GM21390 (cell line): Measurements from ENCODE around the gene SYNJ2.

Experiments used
- ATAC-seq: cut with Tn5 transposase; IDR thresholded peaks from one replicate; pipeline ENCODE4 v1.9.1; 2021; ENCODE audit not compliant: unreplicated experiment

The SYNJ2 gene

GRCh38 chr6:157981132-157981394 lies 600 bp upstream of the SYNJ2 start:
- ATAC-seq = no peak

GRCh38 chr6:157982102-157982562 lies 469 bp downstream of the SYNJ2 start:
- ATAC-seq = peak; percentile 35

- ATAC-seq = no peak
Measured at GRCh38 chr6:157982563-157983405, 1.1 kb downstream of the SYNJ2 start.

DNA sequence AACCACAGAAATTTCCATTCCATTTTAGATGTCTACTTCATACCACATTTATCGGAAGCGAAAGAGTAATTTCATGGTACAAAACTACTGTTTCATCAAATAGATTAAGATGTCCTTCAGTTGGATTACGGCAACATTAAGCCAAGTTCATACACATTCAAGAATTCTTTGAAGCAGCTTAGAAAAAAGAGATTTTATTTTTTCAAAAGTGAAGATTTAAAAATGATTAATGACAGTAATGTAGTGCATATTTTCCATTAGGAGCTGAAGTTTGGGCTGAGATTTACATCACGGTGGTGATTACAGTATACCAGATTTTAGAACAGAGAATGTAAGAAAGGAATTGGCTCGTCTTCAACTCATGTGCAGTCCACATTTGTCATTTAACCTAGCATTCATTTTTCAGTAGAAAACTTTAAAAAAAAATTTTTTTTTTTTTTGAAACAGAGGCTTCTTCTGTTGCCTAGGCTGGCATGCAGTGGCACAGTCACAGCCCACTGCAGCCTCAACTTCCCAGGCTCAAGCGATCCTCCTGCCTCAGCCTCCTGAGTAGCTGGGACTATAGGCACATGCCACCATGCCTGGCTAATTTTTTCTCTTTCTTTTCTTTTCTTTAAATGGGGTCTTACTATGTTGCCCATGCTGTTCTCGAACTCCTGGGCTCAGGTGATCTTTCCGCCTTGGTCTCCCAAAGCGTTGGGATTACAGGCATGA lies 1.9 kb downstream of the SYNJ2 start:
- ATAC-seq = no peak

DNA sequence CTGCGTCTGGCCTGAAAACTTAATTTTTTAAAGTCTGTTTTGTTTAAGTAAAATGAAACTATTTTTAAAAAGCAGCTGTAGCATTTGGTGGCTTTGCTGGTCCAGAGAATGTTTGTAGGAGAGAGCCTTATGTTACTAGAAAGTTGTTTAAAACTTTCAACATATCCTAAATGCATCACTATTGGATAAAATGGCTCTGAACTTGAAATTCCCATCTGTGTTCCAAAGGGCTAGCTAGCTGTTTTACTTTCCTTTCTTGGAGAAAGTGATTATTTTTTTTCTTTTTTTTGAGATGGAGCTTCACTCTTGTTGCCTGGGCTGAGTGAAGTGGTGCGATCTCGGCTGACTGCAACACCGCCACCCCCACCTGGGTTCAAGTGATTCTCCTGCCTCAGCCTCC lies 2.5 kb downstream of the SYNJ2 start:
- no peak for ATAC-seq

DNA sequence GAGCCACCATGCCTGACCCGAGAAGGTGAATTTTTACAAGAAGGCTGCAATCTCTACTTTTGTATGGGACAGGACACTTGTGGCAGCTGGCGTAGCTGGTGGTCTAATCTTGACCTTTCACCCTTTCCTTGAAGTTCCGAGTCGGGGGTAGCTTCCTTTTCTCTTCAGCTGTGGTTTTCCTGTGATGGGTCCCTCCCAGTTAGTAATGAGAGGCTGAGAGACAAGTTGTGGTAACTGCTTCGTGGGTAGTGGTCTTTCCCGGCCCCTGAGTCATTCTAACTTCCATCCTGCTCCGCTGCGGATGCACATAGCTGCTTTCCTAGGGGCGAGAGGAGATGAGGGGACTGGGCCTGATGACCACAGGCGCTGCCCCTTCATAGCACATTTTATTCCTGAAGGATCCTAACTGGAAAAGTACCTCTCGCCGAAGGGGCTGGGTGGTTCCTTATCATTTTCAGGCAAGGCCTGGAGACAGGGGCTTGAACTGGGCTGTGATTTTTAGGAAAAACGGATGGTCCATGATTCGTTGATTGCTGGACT lies 3.1 kb downstream of the SYNJ2 start:
- no peak for ATAC-seq

GRCh38 chr6:157985378-157986155 lies 3.9 kb downstream of the SYNJ2 start:
- no peak for ATAC-seq

DNA sequence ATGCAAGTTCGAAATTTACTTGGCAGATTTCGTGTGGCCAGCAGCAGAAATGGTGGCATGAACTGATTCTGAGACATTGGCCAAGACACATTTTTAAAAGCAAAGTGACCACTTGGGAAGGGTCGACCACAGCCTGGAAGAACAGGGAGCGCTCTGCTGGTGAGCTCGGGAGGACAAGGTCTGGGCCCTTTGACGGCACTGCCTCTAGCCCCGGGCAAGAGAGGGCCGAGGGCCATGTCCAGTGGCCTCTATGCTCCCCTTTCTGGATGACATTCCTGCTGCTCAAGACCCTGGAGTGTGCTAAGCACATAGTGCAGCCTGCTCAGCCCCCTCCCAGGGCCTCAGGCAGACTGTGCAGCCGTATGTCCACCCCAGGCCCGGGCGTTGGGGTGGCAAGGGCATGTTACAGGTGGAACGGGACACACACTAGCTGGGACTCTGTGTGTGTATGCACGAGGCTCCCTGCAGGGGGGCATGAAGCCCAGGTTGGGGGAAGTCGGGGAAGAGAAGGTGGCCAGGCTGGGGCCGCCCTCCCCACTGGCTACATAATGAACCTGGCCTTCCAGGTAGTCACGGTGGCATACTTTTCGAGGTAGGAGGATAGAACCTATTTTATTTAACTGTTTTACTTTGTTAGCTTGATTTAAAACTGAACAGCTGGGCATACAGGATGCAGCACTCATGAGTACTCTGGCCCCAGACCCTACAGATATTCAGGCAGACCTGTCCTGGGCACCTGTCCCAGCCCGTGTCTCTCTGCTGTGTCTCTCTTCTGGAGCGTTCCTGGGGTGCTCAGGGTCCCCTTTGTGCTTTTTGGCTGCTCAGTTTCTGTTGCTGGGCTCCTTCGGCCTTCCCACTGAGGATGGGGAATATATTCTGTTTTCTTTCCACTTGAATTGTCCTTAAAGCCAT lies 6.4 kb downstream of the SYNJ2 start:
- no peak for ATAC-seq

- ATAC-seq = no peak
Measured at GRCh38 chr6:157988700-157989063, 7.0 kb downstream of the SYNJ2 start.

DNA sequence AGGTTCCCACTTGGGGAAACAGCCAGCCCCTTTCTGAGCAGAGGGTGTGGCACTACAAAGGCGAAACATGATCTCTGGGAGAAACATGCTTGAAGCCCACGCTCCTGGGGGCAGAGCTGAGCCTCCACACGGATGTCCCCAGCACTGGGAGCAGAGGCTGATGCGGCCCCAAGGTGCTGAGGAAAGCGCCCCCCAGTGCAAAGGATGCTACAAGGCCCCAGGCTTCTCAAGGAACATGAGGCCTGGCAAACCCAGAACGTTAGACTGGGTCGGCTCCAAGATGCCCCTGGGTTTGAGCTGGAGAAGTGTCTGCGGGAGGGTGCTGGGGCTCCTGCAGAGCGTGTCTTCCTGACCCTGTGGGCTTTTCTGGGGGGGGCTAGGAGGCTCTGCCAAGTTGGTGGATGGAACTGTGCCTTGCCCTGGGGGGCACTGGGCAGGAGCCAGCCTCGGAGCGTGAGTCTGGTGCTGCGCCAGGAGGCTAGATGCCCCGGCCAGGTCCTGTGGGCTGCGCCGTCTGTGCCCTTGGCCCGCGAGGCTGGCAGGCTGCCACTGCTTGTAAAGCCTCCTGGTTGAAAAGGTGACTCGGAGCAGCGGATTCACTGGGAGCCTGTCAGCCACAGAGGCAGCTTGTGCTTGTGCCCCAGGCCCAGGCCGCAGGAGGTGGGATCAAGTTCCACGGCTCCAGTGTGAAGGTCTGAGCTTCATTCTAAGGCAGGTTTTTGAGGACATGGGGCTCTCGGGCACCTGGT lies 8.1 kb downstream of the SYNJ2 start:
- ATAC-seq = no peak

DNA sequence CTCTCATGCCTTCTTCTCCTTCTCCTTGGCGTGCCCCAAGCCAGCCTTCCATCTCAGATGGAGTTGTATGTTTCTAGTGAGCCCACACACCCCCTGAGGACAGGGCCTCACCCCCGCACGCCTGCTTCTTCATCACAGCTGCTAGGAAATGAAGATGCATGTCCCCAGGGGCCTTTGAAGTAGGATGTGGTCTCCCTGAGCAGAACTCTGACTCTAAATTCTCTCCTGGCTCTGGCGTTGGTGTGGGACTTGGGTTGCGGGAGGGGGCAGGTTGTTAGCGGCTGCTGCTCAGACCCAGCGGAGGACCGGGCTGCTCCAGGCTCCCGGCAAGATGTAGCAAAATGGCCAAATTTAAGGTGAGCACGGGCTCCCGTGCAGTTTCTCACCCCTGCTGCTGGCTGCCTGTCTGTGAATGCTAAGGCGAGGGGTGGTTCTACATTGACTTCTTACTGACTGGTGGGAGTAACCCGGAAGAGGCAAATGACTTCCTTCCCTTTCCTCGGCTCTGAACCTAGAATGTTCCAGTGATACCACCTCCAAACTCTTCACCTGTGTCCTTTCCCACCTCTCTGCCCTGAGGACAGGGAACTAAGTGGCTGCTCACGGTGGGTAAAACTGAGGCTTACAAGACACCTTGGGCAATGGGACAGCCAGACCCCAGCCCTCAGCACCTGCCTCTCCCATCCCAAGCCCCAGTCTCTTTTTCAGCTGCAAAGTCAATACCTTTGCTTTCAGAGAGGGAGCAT lies 8.8 kb downstream of the SYNJ2 start:
- no peak for ATAC-seq

DNA sequence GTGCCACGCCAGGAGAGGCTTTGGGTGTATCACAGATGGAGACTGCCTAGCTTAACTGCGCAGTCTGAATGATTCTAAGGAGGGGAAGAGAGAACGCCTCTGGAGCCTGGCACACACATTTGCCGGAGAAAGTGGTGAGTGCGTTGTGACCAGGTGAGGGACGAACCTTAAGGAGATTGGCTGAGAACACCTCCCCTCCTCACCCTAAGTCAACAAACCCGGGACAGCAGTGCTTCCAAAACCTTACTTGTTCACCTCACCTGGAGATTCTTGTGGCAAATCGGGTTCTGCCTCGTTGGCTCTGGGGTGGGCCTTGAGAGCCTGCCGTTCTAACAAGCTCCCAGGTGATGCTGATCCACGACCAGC lies 9.4 kb downstream of the SYNJ2 start:
- ATAC-seq = no peak

DNA sequence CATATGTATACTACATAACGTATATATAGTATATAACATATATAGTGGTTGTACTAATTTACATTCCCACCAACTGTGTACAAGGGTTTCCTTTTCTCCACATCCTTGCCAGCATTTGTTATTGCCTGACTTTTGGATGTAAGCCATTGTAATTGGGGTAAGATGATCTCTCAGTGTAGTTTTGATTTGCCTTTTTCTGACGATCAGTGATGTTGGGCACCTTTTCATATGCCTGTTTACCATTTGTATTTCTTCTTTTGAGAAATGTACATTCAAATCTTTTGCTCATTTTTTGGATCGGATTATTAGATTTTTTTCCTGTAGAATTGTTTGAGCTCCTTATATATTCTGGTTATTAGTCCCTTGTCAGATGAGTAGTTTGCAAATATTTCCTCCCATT lies 11.4 kb downstream of the SYNJ2 start:
- no peak for ATAC-seq

DNA sequence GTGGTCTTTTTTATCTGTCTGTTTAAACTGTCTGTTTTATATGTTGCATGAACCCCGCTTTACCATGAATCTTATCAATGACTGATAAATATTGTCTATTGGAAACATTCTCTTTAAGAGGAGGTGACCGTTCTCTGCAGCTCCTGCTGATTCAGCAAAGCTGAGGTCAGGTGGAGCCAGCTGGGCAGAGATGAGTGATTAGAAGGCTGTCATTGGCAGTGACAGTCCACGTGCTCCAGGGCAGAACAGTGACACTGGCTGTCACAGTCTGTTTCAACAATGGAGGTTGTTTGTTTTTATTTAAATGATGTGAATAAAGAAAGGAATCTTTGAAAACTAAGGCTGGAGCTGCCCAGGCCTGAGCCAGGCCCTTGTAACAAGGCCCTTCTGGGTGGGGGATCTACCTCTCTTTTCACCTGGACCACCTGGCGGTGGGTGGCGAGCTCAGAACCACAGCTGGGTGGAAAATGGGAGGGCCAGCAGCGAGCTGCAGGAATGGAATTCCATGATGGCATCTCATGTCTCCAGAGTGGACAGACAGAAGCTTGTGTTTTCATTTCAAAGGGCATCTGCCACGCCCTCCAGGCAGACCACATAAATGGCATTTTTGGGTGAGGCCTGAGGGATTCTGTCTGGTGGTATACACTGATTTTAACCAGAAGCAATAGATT lies 12.6 kb downstream of the SYNJ2 start:
- no peak for ATAC-seq

GRCh38 chr6:157995458-157995857 lies 13.8 kb downstream of the SYNJ2 start:
- ATAC-seq = no peak

DNA sequence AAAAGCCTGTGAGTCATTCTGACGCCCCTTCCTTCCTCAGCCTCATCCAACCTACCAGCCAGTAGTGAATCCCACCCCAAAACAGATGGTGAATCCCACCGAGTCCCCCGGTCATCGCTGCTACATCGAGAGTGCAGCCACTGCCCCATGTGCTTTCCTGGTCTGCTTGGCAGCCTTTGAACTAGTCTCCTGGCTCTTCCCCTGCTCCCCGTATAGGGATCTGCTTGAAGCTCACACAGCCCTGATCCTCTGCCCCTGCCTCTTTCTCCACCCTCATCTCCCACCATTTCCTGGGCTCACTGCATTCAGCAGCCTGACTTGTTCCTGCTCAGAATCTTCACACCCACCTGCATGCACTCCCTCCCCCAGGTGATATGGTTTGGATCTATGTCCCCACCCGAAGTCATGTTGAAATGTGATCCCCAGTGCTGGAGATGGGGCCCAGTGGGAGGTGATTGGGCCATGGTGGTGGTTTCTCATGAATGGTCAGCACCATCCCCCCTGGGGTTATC lies 14.6 kb downstream of the SYNJ2 start:
- no peak for ATAC-seq

DNA sequence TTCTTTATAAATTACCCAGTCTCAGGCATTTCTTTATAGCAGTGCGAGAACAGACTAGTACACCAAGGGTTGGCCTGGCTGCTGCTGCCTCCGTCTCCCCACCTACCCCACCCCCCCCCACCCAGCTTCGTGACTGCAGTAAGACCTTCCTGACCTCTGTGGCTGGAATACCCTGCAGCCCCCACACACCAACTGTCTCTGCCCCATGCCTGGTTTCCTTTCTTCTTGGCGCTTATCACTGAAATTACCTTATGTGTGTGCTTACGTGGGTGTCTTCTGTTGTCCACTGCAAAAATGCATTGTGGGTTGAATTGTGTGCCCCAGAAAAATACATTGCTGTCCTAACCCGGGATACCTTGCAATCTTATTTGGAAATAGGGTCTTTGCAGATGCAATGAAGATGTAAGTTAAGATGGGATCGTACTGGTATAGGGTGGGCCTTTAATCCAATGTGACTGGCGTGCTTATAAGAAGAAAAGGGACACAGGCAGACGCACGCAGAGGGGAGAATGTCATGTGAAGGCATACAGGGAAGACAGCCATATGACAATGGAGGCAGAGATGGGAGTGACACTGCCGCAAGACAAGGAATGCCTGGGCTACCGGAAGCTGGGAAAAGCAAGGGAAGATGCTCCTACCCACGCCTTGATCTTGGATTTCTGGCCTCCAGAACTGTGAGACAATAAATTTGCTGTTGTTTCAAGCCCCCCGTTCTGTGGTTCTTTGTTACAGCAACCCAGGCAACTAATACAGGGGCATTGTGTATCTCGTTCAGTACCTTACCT lies 15.4 kb downstream of the SYNJ2 start:
- no peak for ATAC-seq
